OCI-LY7 (cell line): Measurements from ENCODE around the gene RIMS3. TPM values are rescaled to one million over a fixed set of nuclear protein-coding genes. Genes with fewer than 3 reads are reported as not detected.

ENCODE experiments used
- BruUV-seq: library from RNA; stranded (reverse); fragments of 400-500 nt; replicated peaks from 2 replicates; lab custom pipeline; 2021; lab: Mats Ljungman, UMichigan
- CTCF ChIA-PET: fragments of 300-600 bp; sonication (Branson Sonifier 250); formaldehyde crosslinking; loops from one replicate; lab custom pipeline; 2022; ENCODE audit warnings: antibody characterized with exemption; ENCODE audit not compliant: unreplicated experiment; lab: Charles Lee
- POLR2A ChIA-PET: fragments of 300-600 bp; sonication (Branson Sonifier 250); formaldehyde crosslinking; loops from one replicate; lab custom pipeline; 2022; ENCODE audit warnings: antibody characterized with exemption; lab: Charles Lee
- DNase-seq: peaks from one replicate; pipeline ENCODE4 v3.0.0-alpha.2; 2015; ENCODE audit warnings: low spot score
- H2AFZ ChIP-seq: fragments of 200-600 bp; sonication (generic), shearing (Covaris generic); 2 replicates; pipeline ENCODE4 v1.6.1; 2014; ENCODE audit warnings: mild to moderate bottlenecking, antibody characterized with exemption, low read length, moderate library complexity
- H3K27ac ChIP-seq: fragments of 200-600 bp; sonication (generic); 2 replicates; pipeline ENCODE4 v1.5.1; 2014; ENCODE audit warnings: mixed run types, low read depth, mild to moderate bottlenecking, moderate library complexity, low read length, inconsistent platforms; ENCODE audit not compliant: poor library complexity, severe bottlenecking
- H3K36me3 ChIP-seq: fragments of 200-600 bp; sonication (generic); 2 replicates; pipeline ENCODE4 v1.6.1; 2014; ENCODE audit warnings: mild to moderate bottlenecking, antibody characterized with exemption, low read length, moderate library complexity, mixed read lengths; ENCODE audit not compliant: insufficient read depth
- H3K4me1 ChIP-seq: fragments of 200-600 bp; sonication (generic); 2 replicates; pipeline ENCODE4 v1.5.1; 2014; ENCODE audit warnings: mild to moderate bottlenecking, low read length; ENCODE audit not compliant: insufficient read depth, poor library complexity, severe bottlenecking
- H3K4me2 ChIP-seq: fragments of 200-600 bp; sonication (generic); 2 replicates; pipeline ENCODE4 v1.6.1; 2014; ENCODE audit warnings: mild to moderate bottlenecking, low read length
- H3K4me3 ChIP-seq: fragments of 200-600 bp; sonication (generic); 2 replicates; pipeline ENCODE4 v1.5.1; 2014; ENCODE audit warnings: mild to moderate bottlenecking, low read depth, low read length; ENCODE audit not compliant: poor library complexity, severe bottlenecking
- H3K79me2 ChIP-seq: fragments of 200-600 bp; sonication (generic); 2 replicates; pipeline ENCODE4 v1.6.1; 2016; ENCODE audit warnings: low read depth, mild to moderate bottlenecking, low read length, moderate library complexity, mixed read lengths; ENCODE audit not compliant: insufficient read depth
- H3K9me2 ChIP-seq: fragments of 200-600 bp; sonication (generic); 2 replicates; pipeline ENCODE4 v1.6.1; 2016; ENCODE audit warnings: mild to moderate bottlenecking, low read length, mixed read lengths; ENCODE audit not compliant: insufficient read depth
- H3K9me3 ChIP-seq: fragments of 200-600 bp; sonication (generic); 2 replicates; pipeline ENCODE4 v1.6.1; 2014; ENCODE audit warnings: mild to moderate bottlenecking, mixed run types, low read length, mixed read lengths
- H4K20me1 ChIP-seq: fragments of 200-600 bp; sonication (generic); 2 replicates; pipeline ENCODE4 v1.6.1; 2014; ENCODE audit warnings: mild to moderate bottlenecking, antibody characterized with exemption, low read length, moderate library complexity, mixed read lengths; ENCODE audit not compliant: insufficient read depth
- CTCF ChIP-seq: fragments of 200-600 bp; sonication (generic); conservative IDR thresholded peaks from 2 replicates; pipeline ENCODE4 v1.5.1; 2014; ENCODE audit warnings: mild to moderate bottlenecking, antibody characterized with exemption, low read length, moderate library complexity, mixed read lengths
- EZH2phosphoT487 ChIP-seq: fragments of 200-600 bp; sonication (generic); IDR thresholded peaks from 2 replicates; pipeline ENCODE4 v1.6.1; 2018; ENCODE audit warnings: low read depth, borderline replicate concordance, mild to moderate bottlenecking, mixed run types, antibody characterized with exemption, low read length, moderate library complexity, mixed read lengths
- intact Hi-C: fragments of 100-400 bp; cut with micrococcal nuclease; formaldehyde crosslinking; loops from one replicate; pipeline ENCODE4 v1.10.0; 2022; ENCODE audit not compliant: unreplicated experiment
- total RNA-seq, 2 experiments: library from RNA; depleted of rRNA in 1 of 2; stranded (reverse); fragments of >200 nt in 1 of 2; shearing (Covaris generic) in 1 of 2; gene quantifications; 2 replicates each; pipeline ENCODE4 v1.2.3, GENCODE V29; 2014 to 2022

The RIMS3 gene
- total RNA-seq, 2 experiments from 2014 or later = 80.3 to 89.3 TPM

DNA sequence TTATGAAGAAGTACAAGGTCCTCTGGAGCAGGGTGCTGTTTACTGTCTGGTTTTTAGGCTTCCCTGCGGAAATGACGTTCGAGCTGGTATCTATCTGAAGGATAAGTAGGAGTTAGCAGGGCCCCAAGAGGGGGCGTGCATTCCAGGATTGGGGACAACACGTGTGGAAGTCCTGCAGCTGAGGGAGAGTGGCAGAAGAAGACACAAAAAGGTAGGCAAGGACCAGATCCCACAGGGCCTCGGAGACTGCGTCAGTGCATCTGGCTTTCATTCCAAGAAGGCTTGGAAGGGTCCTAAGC, 5.9 kb downstream of the RIMS3 start:
- Histone ChIP-seq H3K36me3 (peaks cover 25% of the 10 kb centered on the region), H3K4me3 (no peak overlapping the region), H3K4me1 (peaks cover 44% of the 10 kb centered on the region), H2AFZ (no peak overlapping the region), H3K9me2 (no peaks in the 10 kb centered on the region), H3K79me2 (peaks cover 20% of the 10 kb centered on the region; the same call in 1 of the 2 replicates), H4K20me1 (0 out of 2 replicates have a peak, but pooled peaks cover 3% of the 10 kb centered on the region), H3K4me2 (no peak overlapping the region), H3K9me3 (no peaks in the 10 kb centered on the region), H3K27ac (no peak overlapping the region)
- no TSS peak for BruUV-seq
- intact Hi-C loops = no loop called here
- CTCF ChIA-PET = no interaction called here
- no peak for DNase-seq
- POLR2A ChIA-PET = no interaction called here
- TF ChIP-seq EZH2phosphoT487 (no peak), CTCF (no peak)

GRCh38 chr1:40658751-40659648, 6.5 kb downstream of the RIMS3 start:
- BruUV-seq = no TSS peak
- no peak for DNase-seq
- Histone ChIP-seq H3K27ac (no peak overlapping the region), H2AFZ (no peak overlapping the region), H3K4me2 (no peak overlapping the region), H3K4me3 (no peak overlapping the region), H4K20me1 (0 out of 2 replicates have a peak, but pooled peaks cover 3% of the 10 kb centered on the region), H3K79me2 (peaks cover 14% of the 10 kb centered on the region; the same call in 1 of the 2 replicates), H3K9me2 (no peaks in the 10 kb centered on the region), H3K4me1 (peaks cover 38% of the 10 kb centered on the region), H3K9me3 (no peaks in the 10 kb centered on the region), H3K36me3 (peaks cover 25% of the 10 kb centered on the region)
- ChIA-PET CTCF (no interaction called here), POLR2A (no interaction called here)
- intact Hi-C loops = no loop called here
- TF ChIP-seq EZH2phosphoT487 (no peak), CTCF (no peak)

DNA sequence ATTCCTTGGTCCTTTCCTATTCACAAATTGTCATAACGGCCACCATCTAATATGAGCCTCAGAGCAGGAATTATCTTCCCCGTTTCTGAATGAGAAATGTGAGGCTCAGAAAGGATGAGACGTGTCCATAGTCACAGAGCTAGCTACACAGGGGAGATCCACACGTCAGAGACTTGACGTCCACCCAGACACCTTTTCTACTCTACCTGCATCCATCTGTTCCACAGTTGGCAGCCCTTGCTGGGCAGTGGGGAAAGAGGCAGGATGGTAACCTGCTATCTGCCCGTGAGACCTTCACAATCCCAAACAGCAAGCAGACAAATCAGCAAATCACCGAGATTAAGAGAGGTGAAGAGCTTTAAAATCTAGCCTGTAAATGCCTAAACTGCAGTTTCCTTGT, 8.4 kb downstream of the RIMS3 start:
- TF ChIP-seq CTCF = no peak
- no peak for TF ChIP-seq EZH2phosphoT487
- DNase-seq = no peak
- BruUV-seq = no TSS peak
- peaks cover 18% of the 10 kb centered on the region for H3K4me1 ChIP-seq
- H3K9me3 ChIP-seq = no peaks in the 10 kb centered on the region
- ChIA-PET CTCF (no interaction called here), POLR2A (interaction anchor here (0.6 to 0.7 kb wide), 4 partner anchors 85 to 570 kb away, joined by 3 to 4 read pairs (median 3); no protein-coding TSS in a partner anchor)
- peaks cover 21% of the 10 kb centered on the region for H3K36me3 ChIP-seq
- peaks cover 4% of the 10 kb centered on the region; the same call in 1 of the 2 replicates for H3K79me2 ChIP-seq
- peaks cover 7% of the 10 kb centered on the region; the same call in 1 of the 2 replicates for H4K20me1 ChIP-seq
- H3K4me3 ChIP-seq = no peak overlapping the region
- H3K9me2 ChIP-seq = no peaks in the 10 kb centered on the region
- no peak overlapping the region for H2AFZ ChIP-seq
- intact Hi-C loops = no loop called here
- H3K4me2 ChIP-seq = no peak overlapping the region
- no peak overlapping the region for H3K27ac ChIP-seq
